ENCODE results near the gene PSMC6.
A peak's percentile ranks its signal among the peaks of the same experiment; 100 is the strongest.

Gene PSMC6

DNA sequence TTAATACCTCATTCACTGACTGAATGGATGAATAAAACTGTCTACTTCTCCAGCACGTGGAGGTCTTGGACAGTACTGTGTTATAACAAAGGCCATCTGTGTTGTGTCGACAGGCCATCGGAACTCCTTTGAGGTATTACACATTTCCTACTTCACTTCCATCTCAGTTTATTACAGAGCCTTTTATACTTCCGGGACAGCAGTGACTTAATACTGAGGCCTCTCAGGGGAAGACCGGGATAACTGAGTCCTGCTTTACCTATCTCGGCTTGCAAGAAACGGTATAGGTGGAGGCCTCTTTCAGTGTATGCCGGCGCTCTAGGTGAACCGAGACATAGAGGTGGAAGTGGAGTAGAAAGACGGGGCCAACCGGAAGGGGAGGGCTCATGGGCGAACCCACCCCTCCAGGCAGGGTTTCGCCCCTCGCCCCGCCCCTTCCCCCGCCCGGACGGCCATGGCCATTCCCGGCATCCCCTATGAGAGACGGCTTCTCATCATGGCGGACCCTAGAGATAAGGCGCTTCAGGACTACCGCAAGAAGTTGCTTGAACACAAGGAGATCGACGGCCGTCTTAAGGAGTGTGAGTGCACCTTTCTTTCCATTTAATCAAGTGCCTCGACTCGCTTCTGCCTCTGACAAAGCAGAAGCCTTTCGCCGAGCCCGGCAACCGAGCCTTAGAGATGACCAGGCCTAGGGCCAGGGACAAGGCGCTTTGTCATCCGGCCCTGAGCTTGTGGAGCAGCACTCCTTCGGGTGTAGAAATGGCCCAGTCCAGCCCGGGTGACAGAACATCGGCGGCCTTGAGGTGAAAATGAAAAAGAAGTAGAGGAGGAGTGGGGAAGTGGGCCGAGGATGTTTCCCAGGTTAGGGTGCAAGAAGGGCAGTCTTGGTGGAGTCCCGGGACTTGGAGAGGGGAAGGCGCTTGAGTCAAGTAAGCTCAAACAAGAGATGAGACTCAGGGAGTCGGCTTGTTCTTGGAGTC lies at the start of gene PSMC6:
Gene PSMC6, plus strand, starts transcription at position 477 of the 983 bp plus-strand sequence. Its CDS starts 20 bp downstream, at position 497.
- peaks cover 8% of the 10 kb centered on the region for H3K9me3 Mint-ChIP-seq
- peak within 1 kb of the TSS; percentile 100 for H3K27ac Mint-ChIP-seq
- H3K36me3 Mint-ChIP-seq (ENCODE audit: low read depth), result peaks cover 48% of the 10 kb centered on the region
- H3K27me3 Mint-ChIP-seq (ENCODE audit: low read depth, poor library complexity), result peaks cover 4% of the 10 kb centered on the region
- TF ChIP-seq, protein P1, sequence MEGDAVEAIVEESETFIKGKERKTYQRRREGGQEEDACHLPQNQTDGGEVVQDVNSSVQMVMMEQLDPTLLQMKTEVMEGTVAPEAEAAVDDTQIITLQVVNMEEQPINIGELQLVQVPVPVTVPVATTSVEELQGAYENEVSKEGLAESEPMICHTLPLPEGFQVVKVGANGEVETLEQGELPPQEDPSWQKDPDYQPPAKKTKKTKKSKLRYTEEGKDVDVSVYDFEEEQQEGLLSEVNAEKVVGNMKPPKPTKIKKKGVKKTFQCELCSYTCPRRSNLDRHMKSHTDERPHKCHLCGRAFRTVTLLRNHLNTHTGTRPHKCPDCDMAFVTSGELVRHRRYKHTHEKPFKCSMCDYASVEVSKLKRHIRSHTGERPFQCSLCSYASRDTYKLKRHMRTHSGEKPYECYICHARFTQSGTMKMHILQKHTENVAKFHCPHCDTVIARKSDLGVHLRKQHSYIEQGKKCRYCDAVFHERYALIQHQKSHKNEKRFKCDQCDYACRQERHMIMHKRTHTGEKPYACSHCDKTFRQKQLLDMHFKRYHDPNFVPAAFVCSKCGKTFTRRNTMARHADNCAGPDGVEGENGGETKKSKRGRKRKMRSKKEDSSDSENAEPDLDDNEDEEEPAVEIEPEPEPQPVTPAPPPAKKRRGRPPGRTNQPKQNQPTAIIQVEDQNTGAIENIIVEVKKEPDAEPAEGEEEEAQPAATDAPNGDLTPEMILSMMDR (IDR thresholded peaks at IDR 0.05), result no peak
- peak; percentile 96 for DNase-seq
- H3K4me3 Mint-ChIP-seq, result peak within 1 kb of the TSS; percentile 100
- peaks cover 28% of the 10 kb centered on the region for H3K4me1 Mint-ChIP-seq

DNA sequence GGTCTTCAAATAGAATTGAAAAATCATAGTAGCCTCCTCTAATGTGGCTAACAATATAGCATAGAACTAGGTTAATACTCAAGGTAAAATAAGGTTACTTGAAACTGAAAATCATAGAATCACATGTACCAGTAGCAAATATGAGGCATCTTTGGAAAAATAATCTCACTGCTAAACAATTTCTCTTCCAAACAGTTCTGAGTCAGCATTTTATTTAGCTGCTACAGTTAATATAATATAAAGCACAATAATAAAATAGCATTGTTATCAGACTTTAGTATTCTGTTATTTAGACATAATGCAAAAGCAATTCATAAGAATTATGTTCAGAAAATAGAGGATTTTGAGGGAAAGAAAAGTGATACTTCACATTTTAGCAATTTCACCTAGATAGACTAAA lies 46.7 kb upstream of the PSMC6 start:
- no peak for DNase-seq
- Mint-ChIP-seq H3K9me3 (no peaks in the 10 kb centered on the region), H3K4me3 (no peak overlapping the region), H3K27ac (no peak overlapping the region), H3K4me1 (no peaks in the 10 kb centered on the region), H3K27me3 (ENCODE audit: low read depth, poor library complexity) (no peaks in the 10 kb centered on the region), H3K36me3 (ENCODE audit: low read depth) (peaks cover 48% of the 10 kb centered on the region)
- TF ChIP-seq, protein P1 (IDR thresholded peaks at IDR 0.05), result no peak

DNA sequence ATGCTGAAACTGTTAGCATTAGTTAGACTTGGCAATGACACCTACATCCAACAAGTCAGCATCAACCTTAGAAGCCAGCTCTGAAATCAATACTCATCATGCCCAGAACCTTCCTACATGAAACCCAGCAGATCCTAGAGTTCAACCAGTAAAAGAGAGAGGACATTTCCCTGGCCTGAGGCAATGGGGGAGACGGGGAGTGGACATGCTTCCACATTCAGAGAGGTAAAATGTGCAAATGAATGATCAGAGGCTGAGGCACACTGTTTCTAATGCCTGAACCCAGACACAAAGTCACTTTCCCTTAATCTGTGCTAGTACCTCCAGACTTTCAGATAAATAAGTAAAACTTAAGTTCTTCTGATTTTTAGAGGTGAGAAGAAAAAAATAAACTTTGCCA lies 46.2 kb upstream of the PSMC6 start:
- Mint-ChIP-seq H3K36me3 (ENCODE audit: low read depth) (peaks cover 53% of the 10 kb centered on the region), H3K4me1 (no peaks in the 10 kb centered on the region), H3K9me3 (no peaks in the 10 kb centered on the region), H3K27ac (no peak overlapping the region), H3K4me3 (no peak overlapping the region), H3K27me3 (ENCODE audit: low read depth, poor library complexity) (no peaks in the 10 kb centered on the region)
- TF ChIP-seq, protein P1 (IDR thresholded peaks at IDR 0.05), result no peak
- DNase-seq, result no peak

DNA sequence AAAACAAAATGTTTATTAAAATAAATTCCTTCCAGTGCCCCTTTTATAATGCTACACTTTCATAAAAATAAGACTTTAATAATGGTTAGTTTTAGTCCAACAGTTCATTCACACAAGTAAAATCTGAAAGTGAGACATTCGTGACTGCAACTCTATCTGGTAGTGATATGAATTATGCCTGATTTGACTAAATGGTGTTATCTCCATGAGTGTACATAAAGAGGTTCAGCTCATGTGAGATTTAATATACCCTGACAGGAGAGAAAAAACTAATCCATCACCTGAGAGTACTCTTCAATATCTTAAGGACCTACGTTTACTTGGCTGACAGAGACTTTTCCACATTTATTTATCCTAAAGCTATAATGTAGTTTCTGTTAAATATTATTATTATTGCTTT lies 45.7 kb upstream of the PSMC6 start:
- Mint-ChIP-seq H3K4me1 (no peaks in the 10 kb centered on the region), H3K4me3 (no peak overlapping the region), H3K27ac (no peak overlapping the region), H3K9me3 (no peaks in the 10 kb centered on the region), H3K27me3 (ENCODE audit: low read depth, poor library complexity) (no peaks in the 10 kb centered on the region), H3K36me3 (ENCODE audit: low read depth) (peaks cover 54% of the 10 kb centered on the region)
- TF ChIP-seq, protein P1 (IDR thresholded peaks at IDR 0.05), result no peak
- no peak for DNase-seq

DNA sequence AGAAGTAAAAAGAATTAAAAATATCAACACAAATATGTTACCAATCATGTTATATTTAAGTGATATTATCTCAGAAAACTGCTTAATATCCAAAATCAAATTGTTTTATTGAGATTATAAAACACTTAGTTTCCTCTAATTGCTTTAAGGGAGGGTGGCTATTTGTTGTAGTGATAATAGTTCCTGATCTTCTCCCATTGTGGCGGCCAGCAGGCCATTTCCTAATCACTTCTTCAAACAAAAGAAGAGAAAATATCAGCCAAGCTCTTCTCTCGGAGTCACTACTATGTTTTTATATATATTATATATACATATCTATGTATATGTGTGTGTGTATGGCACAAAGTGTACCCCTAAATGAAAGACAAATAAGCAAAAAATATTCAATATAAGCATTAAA lies 43.1 kb upstream of the PSMC6 start:
- TF ChIP-seq, protein P1 (IDR thresholded peaks at IDR 0.05), result no peak
- Mint-ChIP-seq H3K4me1 (no peaks in the 10 kb centered on the region), H3K27ac (peak overlapping the region; percentile 15), H3K27me3 (ENCODE audit: low read depth, poor library complexity) (no peaks in the 10 kb centered on the region), H3K36me3 (ENCODE audit: low read depth) (peaks cover 48% of the 10 kb centered on the region), H3K4me3 (no peak overlapping the region), H3K9me3 (no peaks in the 10 kb centered on the region)
- DNase-seq, result no peak
